Measurements from ENCODE around the gene DIAPH2.

DIAPH2 gene

DNA sequence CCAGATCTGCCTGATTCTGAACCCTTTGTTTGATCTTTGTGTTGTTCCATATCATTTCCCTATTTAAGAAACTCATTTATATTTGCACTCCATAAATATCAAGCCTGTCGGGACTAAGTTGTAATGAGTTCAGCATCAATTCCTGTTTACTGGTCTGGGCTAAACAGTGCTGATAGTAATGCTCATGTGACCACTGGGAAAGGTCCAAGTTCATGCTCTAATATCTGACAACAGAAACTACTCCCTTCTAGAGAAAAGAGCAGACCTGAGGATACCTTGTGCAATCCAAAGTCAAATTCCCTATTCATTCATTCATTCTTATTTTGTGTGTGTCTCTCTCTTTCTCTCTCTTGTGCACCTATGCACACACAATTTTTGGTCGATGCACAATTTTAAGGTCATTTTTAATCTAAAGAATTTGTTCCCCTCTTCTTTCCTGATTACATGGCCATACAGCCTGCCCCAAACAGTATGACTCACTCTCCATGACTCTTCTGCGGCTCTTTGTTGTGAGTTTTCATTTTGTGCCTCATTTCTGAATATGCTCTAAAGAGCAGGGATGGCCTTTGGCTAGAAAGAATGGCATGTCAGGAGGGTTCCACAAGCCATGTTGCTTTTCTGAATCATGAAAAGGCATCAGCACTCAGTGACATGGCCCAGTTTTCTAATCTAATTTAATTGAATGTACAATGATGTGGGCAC is 863.4 kb downstream of the DIAPH2 start:
- Histone ChIP-seq H3K4me1 (ENCODE audit: control insufficient read depth, insufficient read depth, low read length) (0 out of 2 replicates have a peak, but pooled peaks cover 2% of the 10 kb centered on the region), H3K4me3 (ENCODE audit: low read depth, low read length) (no peak overlapping the region), H3K27ac (ENCODE audit: low read depth, low read length) (peak overlapping the region; percentile 9; the same call in 1 of the 2 replicates), H3K9me3 (ENCODE audit: control insufficient read depth, insufficient read depth, low read depth, low read length) (no peaks in the 10 kb centered on the region), H3K27me3 (ENCODE audit: control insufficient read depth, insufficient read depth, low read length) (no peaks in the 10 kb centered on the region), H3K9ac (ENCODE audit: low read length) (no peak overlapping the region), H3K36me3 (ENCODE audit: control insufficient read depth, insufficient read depth, low read length) (no peaks in the 10 kb centered on the region)

DNA sequence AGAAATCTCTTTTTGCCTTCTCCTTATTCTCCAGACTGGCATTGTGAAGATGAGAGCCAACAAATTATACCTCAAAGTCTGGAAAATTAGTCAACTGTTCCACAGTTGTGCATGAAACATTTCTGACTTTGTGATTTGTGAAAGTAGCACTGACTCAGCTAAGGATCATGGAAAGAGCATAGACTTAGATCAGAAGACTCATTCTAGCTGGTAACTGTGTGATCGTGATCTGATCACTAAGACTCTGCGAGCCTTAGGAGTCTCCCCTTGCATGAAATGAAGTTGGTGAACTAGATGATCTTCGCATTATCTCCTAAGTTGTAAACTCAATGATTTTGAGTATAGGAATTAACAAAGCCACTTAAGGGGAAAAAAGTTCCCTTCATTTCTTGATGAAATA is 867.2 kb downstream of the DIAPH2 start:
- H3K9me3 ChIP-seq (ENCODE audit: control insufficient read depth, insufficient read depth, low read depth, low read length) = no peaks in the 10 kb centered on the region
- H3K4me1 ChIP-seq (ENCODE audit: control insufficient read depth, insufficient read depth, low read length) = peaks cover 12% of the 10 kb centered on the region
- no peak overlapping the region for H3K9ac ChIP-seq (ENCODE audit: low read length)

DNA sequence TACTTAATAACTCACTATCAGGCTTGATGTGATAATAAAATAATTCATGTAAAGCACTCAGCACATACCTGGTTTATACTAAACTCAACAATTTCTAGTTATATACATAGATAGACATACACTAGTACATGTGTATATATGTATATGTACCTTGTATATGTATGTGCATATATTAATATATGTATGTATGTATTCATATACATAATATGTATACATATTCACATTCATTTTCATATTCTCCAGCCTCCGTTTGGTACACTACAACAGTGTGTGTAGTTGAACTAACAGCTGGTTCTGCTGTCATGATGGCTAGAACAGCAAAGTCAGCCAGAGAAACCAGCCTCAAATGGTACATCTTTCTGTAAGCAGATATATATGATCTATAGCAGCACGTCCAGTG is 869.2 kb downstream of the DIAPH2 start:
- no peak overlapping the region for H3K4me3 ChIP-seq (ENCODE audit: low read depth, low read length)
- no peak overlapping the region for H3K9ac ChIP-seq (ENCODE audit: low read length)
- H3K36me3 ChIP-seq (ENCODE audit: control insufficient read depth, insufficient read depth, low read length) = no peaks in the 10 kb centered on the region
- no peak overlapping the region for H3K27ac ChIP-seq (ENCODE audit: low read depth, low read length)
- H3K9me3 ChIP-seq (ENCODE audit: control insufficient read depth, insufficient read depth, low read depth, low read length) = 0 out of 2 replicates have a peak, but pooled peaks cover 2% of the 10 kb centered on the region
- no peaks in the 10 kb centered on the region for H3K27me3 ChIP-seq (ENCODE audit: control insufficient read depth, insufficient read depth, low read length)
- peaks cover 10% of the 10 kb centered on the region for H3K4me1 ChIP-seq (ENCODE audit: control insufficient read depth, insufficient read depth, low read length)

More for the DNA sequence above, 867.2 kb downstream of the DIAPH2 start:
- H3K27me3 ChIP-seq (ENCODE audit: control insufficient read depth, insufficient read depth, low read length) = no peaks in the 10 kb centered on the region
- H3K27ac ChIP-seq (ENCODE audit: low read depth, low read length) = no peak overlapping the region
- no peaks in the 10 kb centered on the region for H3K36me3 ChIP-seq (ENCODE audit: control insufficient read depth, insufficient read depth, low read length)
- no peak overlapping the region for H3K4me3 ChIP-seq (ENCODE audit: low read depth, low read length)

DNA sequence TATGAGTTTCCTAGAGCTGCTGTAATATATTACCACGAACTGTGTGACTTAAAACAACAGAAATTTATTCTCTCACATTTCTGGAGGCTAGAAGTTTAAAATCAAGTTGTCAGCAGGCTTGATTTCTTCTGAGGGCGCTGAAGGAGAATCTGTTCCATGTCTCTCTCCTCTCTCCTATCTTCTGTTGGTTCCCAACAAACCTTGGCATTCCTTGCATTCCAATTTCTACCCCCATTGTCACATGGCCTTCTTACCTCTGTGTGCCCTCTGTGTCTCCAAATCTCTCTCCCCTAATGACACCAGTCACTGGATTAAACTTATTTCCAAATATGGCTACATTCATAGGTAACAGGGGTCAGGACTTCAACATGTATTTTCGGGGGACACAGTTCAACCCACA is 871.7 kb downstream of the DIAPH2 start:
- Histone ChIP-seq H3K9ac (ENCODE audit: low read length) (no peak overlapping the region), H3K27me3 (ENCODE audit: control insufficient read depth, insufficient read depth, low read length) (no peaks in the 10 kb centered on the region), H3K4me3 (ENCODE audit: low read depth, low read length) (no peak overlapping the region), H3K27ac (ENCODE audit: low read depth, low read length) (no peak overlapping the region), H3K9me3 (ENCODE audit: control insufficient read depth, insufficient read depth, low read depth, low read length) (0 out of 2 replicates have a peak, but pooled peaks cover 2% of the 10 kb centered on the region), H3K36me3 (ENCODE audit: control insufficient read depth, insufficient read depth, low read length) (no peaks in the 10 kb centered on the region), H3K4me1 (ENCODE audit: control insufficient read depth, insufficient read depth, low read length) (peaks cover 10% of the 10 kb centered on the region)

DNA sequence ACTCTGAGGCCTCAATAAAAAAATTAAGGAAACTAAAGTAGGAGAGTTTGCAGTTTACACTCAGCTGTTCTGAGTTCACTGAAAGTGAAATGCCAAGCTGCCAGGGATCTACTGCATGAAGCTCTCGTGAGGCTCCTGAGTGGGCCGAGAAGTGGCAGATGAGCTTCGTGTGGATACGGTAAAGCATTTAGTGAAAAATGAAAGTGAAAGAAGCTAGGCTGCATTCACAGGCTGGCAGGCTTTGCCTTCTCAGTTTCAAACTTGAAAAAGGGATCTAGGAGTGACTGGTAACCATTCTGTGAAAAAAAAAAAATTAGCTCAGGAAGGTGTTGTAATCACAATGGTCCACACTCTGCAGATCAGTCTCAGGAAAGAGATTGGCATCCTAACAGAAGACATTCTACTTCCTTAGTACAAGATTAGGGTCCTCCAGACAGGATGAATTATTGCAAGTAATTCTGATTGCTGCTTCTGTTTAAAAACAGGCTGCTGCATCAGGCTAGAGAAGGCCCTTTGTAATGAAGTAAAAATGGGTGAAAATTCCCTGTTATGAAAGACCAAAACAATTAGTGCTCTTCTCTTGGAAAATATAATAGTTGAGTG is 879.0 kb downstream of the DIAPH2 start:
- no peaks in the 10 kb centered on the region for H3K9me3 ChIP-seq (ENCODE audit: control insufficient read depth, insufficient read depth, low read depth, low read length)
- no peaks in the 10 kb centered on the region for H3K27me3 ChIP-seq (ENCODE audit: control insufficient read depth, insufficient read depth, low read length)
- no peak overlapping the region for H3K4me3 ChIP-seq (ENCODE audit: low read depth, low read length)
- no peaks in the 10 kb centered on the region for H3K36me3 ChIP-seq (ENCODE audit: control insufficient read depth, insufficient read depth, low read length)
- no peaks in the 10 kb centered on the region for H3K4me1 ChIP-seq (ENCODE audit: control insufficient read depth, insufficient read depth, low read length)
- no peak overlapping the region for H3K9ac ChIP-seq (ENCODE audit: low read length)
- H3K27ac ChIP-seq (ENCODE audit: low read depth, low read length) = no peak overlapping the region

DNA sequence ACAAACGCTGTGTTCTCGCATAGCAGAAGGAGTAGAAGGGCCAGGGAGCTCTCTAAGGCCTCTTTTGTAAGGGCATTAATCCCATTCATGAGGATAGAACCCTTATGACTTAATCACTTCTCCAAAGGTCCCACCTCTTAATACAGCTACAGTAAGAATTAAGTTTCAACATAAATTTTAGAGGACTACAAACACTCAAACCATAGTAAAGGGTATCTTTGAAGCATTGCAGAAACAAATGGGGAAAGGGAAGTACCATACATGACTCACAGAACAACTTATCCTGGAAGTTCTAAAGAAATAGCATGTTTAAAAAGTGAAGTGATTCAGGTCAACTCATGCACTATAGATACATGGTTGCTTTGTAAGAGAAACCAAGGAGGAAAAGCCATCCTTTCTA is 879.9 kb downstream of the DIAPH2 start:
- Histone ChIP-seq H3K4me1 (ENCODE audit: control insufficient read depth, insufficient read depth, low read length) (no peaks in the 10 kb centered on the region), H3K9me3 (ENCODE audit: control insufficient read depth, insufficient read depth, low read depth, low read length) (no peaks in the 10 kb centered on the region), H3K36me3 (ENCODE audit: control insufficient read depth, insufficient read depth, low read length) (no peaks in the 10 kb centered on the region), H3K27ac (ENCODE audit: low read depth, low read length) (no peak overlapping the region), H3K9ac (ENCODE audit: low read length) (no peak overlapping the region), H3K27me3 (ENCODE audit: control insufficient read depth, insufficient read depth, low read length) (no peaks in the 10 kb centered on the region), H3K4me3 (ENCODE audit: low read depth, low read length) (no peak overlapping the region)

- peaks cover 6% of the 10 kb centered on the region; the same call in 1 of the 2 replicates for H3K9me3 ChIP-seq (ENCODE audit: control insufficient read depth, insufficient read depth, low read depth, low read length)
- H3K9ac ChIP-seq (ENCODE audit: low read length) = no peak overlapping the region
- H3K4me3 ChIP-seq (ENCODE audit: low read depth, low read length) = no peak overlapping the region
- H3K4me1 ChIP-seq (ENCODE audit: control insufficient read depth, insufficient read depth, low read length) = no peaks in the 10 kb centered on the region
- H3K27ac ChIP-seq (ENCODE audit: low read depth, low read length) = no peak overlapping the region
- H3K36me3 ChIP-seq (ENCODE audit: control insufficient read depth, insufficient read depth, low read length) = no peaks in the 10 kb centered on the region
- H3K27me3 ChIP-seq (ENCODE audit: control insufficient read depth, insufficient read depth, low read length) = no peaks in the 10 kb centered on the region
Measured at GRCh38 chrX:97587171-97587570, 902.5 kb downstream of the DIAPH2 start.

DNA sequence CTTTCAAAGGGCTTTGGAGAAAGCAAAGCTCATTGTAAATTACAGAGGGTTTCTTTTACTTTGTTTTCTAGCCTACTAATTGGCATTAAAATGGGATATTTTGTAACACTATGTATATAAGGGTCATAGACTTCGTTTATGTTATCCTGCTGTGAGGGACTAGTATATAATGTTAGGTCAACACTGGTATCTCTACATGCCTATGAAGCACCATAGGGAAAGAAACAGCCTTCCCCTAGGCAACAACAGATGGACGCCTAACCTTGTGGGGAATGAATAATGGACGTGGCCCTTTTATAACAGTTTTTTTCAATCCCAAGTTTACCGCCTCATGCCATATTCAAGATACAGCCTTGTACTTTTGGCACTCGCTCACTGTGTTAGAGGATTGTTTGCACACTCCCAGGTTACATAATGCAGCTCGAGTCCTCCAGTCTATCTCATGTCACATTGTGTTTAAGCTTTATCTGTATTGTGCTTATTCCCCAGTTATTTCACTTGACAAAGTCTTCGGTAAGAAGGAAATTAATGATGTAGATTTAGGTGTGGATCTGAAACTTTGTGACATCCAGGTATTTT is 910.1 kb downstream of the DIAPH2 start:
- H3K27ac ChIP-seq (ENCODE audit: low read depth, low read length) = no peak overlapping the region
- H3K36me3 ChIP-seq (ENCODE audit: control insufficient read depth, insufficient read depth, low read length) = no peaks in the 10 kb centered on the region
- H3K27me3 ChIP-seq (ENCODE audit: control insufficient read depth, insufficient read depth, low read length) = no peaks in the 10 kb centered on the region
- no peak overlapping the region for H3K4me3 ChIP-seq (ENCODE audit: low read depth, low read length)
- H3K4me1 ChIP-seq (ENCODE audit: control insufficient read depth, insufficient read depth, low read length) = peaks cover 38% of the 10 kb centered on the region
- H3K9ac ChIP-seq (ENCODE audit: low read length) = no peak overlapping the region
- no peaks in the 10 kb centered on the region for H3K9me3 ChIP-seq (ENCODE audit: control insufficient read depth, insufficient read depth, low read depth, low read length)

DNA sequence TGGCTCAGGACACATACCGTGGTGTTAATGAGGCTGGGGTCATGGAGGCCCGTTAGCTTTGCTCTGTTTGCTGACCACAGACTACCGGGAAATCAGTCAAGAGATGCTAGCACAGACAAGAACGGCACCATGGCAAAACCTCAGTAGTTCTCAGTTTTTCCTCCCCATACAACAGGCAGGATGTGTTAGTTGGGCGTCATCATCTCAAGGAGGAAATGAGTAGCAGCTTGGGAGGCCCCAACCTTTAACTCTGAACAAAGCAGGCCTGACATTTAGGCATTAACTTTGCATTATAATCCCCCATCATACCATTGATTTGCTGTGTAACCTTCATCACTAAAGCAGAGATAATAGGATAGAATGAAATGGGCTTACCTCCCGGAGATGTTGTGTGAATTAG is 913.3 kb downstream of the DIAPH2 start:
- Histone ChIP-seq H3K9ac (ENCODE audit: low read length) (peak overlapping the region; percentile 9), H3K27ac (ENCODE audit: low read depth, low read length) (0 out of 2 replicates have a peak overlapping the region, but pooled peaks have one; percentile 18), H3K36me3 (ENCODE audit: control insufficient read depth, insufficient read depth, low read length) (no peaks in the 10 kb centered on the region), H3K4me1 (ENCODE audit: control insufficient read depth, insufficient read depth, low read length) (peaks cover 34% of the 10 kb centered on the region), H3K27me3 (ENCODE audit: control insufficient read depth, insufficient read depth, low read length) (no peaks in the 10 kb centered on the region), H3K4me3 (ENCODE audit: low read depth, low read length) (no peak overlapping the region), H3K9me3 (ENCODE audit: control insufficient read depth, insufficient read depth, low read depth, low read length) (no peaks in the 10 kb centered on the region)

DNA sequence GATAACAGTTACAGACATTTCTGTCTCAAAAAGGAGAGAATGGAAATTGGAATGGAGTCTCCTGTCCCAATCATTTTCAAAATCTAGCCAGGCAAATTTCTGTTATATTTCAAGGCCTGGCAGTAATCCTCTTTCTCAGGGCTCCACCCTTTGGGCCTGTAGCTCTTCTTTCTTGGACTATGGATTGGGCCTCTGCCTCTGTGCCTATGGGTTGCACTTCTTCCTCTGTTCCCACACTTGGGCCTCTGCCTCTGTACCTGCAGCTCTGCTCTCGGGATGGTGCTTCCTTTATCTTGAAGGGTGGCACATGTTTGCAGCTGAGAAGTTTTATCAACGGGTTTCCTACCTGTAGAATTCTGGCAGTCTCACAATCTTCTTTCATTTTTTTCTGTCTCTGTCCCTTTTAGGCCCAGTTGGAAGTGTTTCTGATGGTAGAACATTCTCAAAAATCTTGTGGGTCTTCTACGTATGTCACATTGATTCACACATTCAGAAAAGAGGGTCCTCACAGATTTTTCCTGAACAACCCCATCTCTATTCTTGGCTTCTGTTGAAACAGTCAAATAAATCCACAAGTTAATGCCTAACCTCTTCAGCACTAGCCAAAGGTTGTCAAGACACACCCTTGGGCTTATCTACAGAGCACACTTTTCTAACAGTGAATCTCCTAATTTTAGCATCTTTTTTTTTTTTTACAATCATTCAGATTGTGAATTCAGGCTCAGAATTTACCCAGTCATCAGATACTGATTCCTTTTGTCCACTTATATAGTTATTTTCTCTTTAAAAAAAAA is 918.0 kb downstream of the DIAPH2 start:
- no peaks in the 10 kb centered on the region for H3K36me3 ChIP-seq (ENCODE audit: control insufficient read depth, insufficient read depth, low read length)
- H3K9me3 ChIP-seq (ENCODE audit: control insufficient read depth, insufficient read depth, low read depth, low read length) = no peaks in the 10 kb centered on the region
- no peak overlapping the region for H3K27ac ChIP-seq (ENCODE audit: low read depth, low read length)
- no peak overlapping the region for H3K9ac ChIP-seq (ENCODE audit: low read length)
- H3K4me3 ChIP-seq (ENCODE audit: low read depth, low read length) = no peak overlapping the region
- H3K4me1 ChIP-seq (ENCODE audit: control insufficient read depth, insufficient read depth, low read length) = peaks cover 18% of the 10 kb centered on the region
- H3K27me3 ChIP-seq (ENCODE audit: control insufficient read depth, insufficient read depth, low read length) = no peaks in the 10 kb centered on the region

All from HUES6 (cell line).